ENCODE measurements around the gene H1-8. TPM values are rescaled to one million over a fixed set of nuclear protein-coding genes. Genes with fewer than 3 reads are reported as not detected.

H1-8 gene
- total RNA-seq, 4 donors from 2014 or later, result not detected

DNA sequence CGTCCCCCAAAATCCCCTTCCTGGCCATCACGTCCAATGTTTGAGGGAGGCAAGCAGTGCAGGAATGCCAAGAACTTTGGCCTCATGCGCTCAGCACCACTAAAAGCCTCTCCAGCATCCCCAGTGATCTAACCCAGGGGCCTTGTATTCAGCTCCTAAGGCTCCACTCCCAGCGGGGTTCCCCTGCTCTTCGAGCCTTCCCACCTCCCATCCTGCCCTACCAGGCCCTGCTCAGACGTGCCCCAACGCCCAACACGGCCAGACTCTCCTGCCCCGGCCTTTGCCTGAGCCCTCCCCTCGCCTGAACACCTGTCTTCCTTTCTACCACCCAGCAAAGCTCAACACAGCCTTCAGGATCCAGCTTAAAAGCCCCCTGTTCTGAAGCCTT lies 33.0 kb downstream of the H1-8 start:
- no peaks in the 10 kb centered on the region for H3K36me3 ChIP-seq
- peaks cover 11% of the 10 kb centered on the region in 2 donors for H3K4me1 ChIP-seq
- in situ Hi-C loops (cut with MboI; ENCODE audit: low sequenced_read_pairs in 4 of 4) (no loop called here), intact Hi-C loops (cut with DNase I; ENCODE audit: low total_unique reads) (no loop called here)
- no peaks in the 10 kb centered on the region for H3K9me3 ChIP-seq
- no peak for TF ChIP-seq CTCF (IDR thresholded peaks at IDR 0.05 in 4 of 5, conservative IDR thresholded peaks at IDR 0.05 in 1 of 5)
- TF ChIP-seq POLR2A (IDR thresholded peaks at IDR 0.05), result no peak
- no peak for DNase-seq
- peak overlapping the region in 3 of 4 donors; percentile 45 to 61 (median 47) for H3K27ac ChIP-seq
- ATAC-seq, result no peak
- no peaks in the 10 kb centered on the region for H3K27me3 ChIP-seq
- no peak overlapping the region for H3K4me3 ChIP-seq

- intact Hi-C loops (cut with DNase I; ENCODE audit: low total_unique reads), result no loop called here
- DNase-seq, result peak in 1 of 2 donors; percentile 60
- no peak for TF ChIP-seq CTCF (IDR thresholded peaks at IDR 0.05 in 4 of 5, conservative IDR thresholded peaks at IDR 0.05 in 1 of 5)
- Histone ChIP-seq H3K4me1 (peaks cover 11% of the 10 kb centered on the region in 2 donors), H3K9me3 (no peaks in the 10 kb centered on the region), H3K4me3 (no peak overlapping the region), H3K36me3 (no peaks in the 10 kb centered on the region), H3K27ac (peak overlapping the region; percentile 20 to 61 (median 52)), H3K27me3 (no peaks in the 10 kb centered on the region)
- in situ Hi-C loops (cut with MboI; ENCODE audit: low sequenced_read_pairs in 4 of 4), result no loop called here
- peak; percentile 12 to 28 for ATAC-seq
These were observed 33.8 kb downstream of the H1-8 start for GRCh38 chr3:129576514-129577352.

GRCh38 chr3:129577366-129577765 lies 34.4 kb downstream of the H1-8 start:
- ATAC-seq (peak in 1 of 2 donors; percentile 25), DNase-seq (peak in 1 of 2 donors; percentile 46)
- peak overlapping the region; percentile 33 to 61 (median 52) for H3K27ac ChIP-seq
- in situ Hi-C loops (cut with MboI; ENCODE audit: low sequenced_read_pairs in 4 of 4), result no loop called here
- H3K4me3 ChIP-seq, result no peak overlapping the region
- TF ChIP-seq CTCF (IDR thresholded peaks at IDR 0.05 in 4 of 5, conservative IDR thresholded peaks at IDR 0.05 in 1 of 5) (no peak), POLR2A (IDR thresholded peaks at IDR 0.05) (no peak)
- no peaks in the 10 kb centered on the region for H3K27me3 ChIP-seq
- H3K9me3 ChIP-seq, result no peaks in the 10 kb centered on the region
- peaks cover 11% of the 10 kb centered on the region in 2 donors for H3K4me1 ChIP-seq
- intact Hi-C loops (cut with DNase I; ENCODE audit: low total_unique reads), result no loop called here
- H3K36me3 ChIP-seq, result no peaks in the 10 kb centered on the region

DNA sequence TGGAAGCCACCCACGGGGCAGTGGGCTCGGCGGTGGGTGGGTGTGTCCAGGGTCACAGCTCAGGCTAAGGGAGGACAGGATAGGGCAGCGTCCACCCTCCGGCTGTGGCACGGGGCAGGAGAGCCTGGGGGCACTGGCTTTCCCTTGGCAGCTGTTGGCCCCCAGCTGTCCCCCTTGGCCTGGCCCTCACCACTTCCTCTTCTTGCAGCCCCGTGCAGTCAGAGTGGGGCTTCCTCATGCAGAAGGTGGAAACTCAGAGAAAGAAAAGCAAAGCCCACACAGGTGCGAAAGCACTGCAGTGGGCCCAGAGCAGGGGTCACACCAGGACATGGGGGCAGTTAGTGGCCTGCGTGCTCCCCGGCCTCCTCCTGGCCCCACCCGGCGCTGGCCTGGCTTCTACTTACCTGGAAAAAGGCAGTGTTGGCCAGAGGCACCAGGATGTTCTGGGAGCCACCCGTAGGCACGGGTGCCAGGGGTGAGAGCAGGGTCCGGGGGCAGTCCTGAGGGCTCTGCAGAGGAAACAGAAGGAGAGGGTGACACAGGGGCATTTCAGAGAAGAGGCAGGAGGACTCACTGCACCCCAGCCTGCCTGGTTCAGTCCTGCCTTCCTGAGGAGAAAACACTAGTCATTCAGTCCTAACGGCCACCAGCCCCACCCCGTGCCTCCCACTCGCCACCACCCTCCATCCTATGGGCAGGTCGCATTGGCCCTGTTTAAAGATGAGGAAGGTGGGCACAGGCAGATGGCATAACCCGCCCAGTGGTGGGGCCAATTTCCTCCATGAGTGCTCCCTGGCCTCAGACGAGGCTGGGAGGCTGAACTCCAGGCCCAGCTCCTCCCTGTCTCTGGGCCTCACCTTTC lies 35.2 kb downstream of the H1-8 start:
- DNase-seq (peak in 1 of 2 donors; percentile 39), ATAC-seq (peak in 1 of 2 donors; percentile 24)
- peak overlapping the region; percentile 33 to 61 (median 52) for H3K27ac ChIP-seq
- H3K4me1 ChIP-seq, result peaks cover 11% of the 10 kb centered on the region in 2 donors
- no peaks in the 10 kb centered on the region for H3K27me3 ChIP-seq
- intact Hi-C loops (cut with DNase I; ENCODE audit: low total_unique reads) (no loop called here), in situ Hi-C loops (cut with MboI; ENCODE audit: low sequenced_read_pairs in 4 of 4) (no loop called here)
- no peak overlapping the region for H3K4me3 ChIP-seq
- H3K9me3 ChIP-seq, result no peaks in the 10 kb centered on the region
- H3K36me3 ChIP-seq, result no peaks in the 10 kb centered on the region
- no peak for TF ChIP-seq CTCF (IDR thresholded peaks at IDR 0.05 in 4 of 5, conservative IDR thresholded peaks at IDR 0.05 in 1 of 5)
- no peak for TF ChIP-seq POLR2A (IDR thresholded peaks at IDR 0.05)

Measured in gastrocnemius medialis (tissue), 4 donors.